Ammon's horn (tissue), 1 donor: ENCODE results near the gene SEC31A.

Experiments used
- DNase-seq: peaks from one replicate; pipeline ENCODE4 v3.0.0-alpha.2; 2016; ENCODE audit warnings: low spot score

SEC31A gene

DNA sequence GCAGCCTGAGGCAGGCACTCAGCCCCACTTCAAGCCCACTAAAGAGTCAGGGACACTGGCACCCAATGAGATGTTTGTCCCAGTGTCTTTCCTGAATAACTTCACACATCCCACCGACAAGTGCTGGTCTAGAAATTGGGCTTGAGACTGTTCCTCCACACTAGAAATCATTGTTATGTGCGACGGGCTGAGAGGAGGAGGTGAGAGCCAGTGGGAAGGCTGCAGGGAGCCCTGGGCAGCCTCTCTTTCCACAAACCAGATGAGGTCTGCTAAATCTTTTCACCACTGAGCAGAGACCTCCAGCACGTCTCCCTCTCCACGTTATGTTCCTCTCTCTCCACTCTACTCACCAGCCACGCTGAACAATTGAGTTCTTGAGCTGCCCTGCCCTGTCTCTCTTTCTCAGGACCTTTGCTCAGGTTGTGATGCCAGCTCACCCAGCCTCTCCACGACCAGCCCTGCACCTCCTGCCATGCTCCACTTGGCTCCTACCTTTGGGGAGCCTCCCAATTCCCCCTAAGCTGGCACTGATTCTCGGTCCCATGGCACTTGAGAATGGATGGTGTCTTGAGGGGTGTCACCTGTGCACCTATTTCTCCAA lies 100.8 kb downstream of the SEC31A start:
- DNase-seq = no peak

GRCh38 chr4:82789025-82789776 lies 101.8 kb downstream of the SEC31A start:
- no peak for DNase-seq

DNA sequence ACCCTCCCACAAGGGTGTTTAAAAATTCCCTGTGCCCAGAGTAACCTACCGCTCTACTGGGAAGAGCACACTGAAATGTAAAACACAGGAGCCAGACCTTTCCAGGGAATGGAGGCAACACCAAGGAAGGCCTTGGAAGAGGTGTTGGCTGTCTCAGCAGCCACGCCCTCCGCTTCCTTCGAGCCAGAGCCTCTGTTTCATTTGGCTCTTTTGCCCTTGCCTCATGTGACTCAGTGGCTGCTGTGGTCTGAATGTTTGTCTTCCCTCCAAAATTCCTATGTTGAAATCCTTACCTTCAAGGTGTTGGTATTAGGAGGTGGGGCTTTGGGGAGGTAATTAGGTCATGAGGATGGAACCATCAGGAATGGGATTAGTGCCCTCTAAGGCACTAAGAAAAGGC lies 103.6 kb downstream of the SEC31A start:
- no peak for DNase-seq

DNA sequence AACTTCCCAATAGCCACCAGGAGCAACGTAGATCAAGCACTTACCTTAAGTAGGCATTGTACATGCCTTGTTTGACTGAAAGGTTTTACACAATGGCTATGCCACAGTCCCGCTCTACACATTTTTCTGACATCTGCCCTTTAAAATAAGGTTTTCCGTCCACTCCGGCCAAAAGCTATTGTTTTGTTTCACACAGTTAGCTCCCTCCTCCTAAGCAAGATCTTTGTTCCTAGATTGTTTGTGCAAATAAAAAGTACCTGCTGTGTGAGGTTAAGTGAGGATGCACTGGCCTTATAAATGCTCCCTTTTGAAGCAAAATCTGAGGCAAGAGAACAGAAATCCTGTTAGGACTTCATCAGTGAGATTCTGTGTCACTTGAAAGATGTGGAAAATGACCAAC lies 104.1 kb downstream of the SEC31A start:
- no peak for DNase-seq

DNA sequence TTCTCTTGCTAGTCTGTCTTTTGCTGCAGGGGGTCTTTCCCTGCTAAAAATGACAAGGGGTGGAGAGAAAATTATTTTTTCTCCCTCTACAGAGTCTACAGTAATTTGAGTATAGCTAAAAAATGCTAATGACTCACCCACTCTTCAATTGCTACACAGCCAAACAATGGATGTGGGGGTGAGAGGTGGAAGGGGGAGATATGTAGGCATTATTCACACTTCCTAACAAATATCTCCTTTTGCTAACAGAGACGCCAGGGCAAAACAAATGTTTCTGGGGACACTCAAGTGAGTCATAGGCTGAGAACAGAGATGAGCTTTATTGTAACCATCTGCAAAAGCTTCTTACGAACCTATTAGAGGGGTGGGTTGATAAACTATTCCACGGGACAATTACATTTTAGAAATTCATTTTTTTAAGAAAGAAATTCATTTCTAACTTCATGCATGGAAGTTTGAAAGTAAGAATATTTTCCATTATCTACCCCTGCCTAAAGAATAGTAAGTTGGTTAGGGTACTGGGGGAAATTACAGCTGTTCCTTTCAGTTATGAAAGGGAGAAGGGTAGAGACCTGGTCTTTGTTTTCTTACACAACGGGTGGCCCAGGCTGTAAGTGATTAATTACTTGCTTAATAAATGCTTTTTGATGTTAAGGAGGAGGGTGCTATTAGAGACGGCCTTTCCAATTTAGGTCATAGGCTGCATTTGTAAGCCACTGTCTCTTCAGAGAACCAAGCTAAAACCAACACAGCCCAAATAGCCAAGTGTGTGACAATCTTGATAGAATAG lies 105.1 kb downstream of the SEC31A start:
- peak; percentile 66 for DNase-seq

- DNase-seq = no peak
These were observed 106.0 kb downstream of the SEC31A start for GRCh38 chr4:82784681-82785610.

DNA sequence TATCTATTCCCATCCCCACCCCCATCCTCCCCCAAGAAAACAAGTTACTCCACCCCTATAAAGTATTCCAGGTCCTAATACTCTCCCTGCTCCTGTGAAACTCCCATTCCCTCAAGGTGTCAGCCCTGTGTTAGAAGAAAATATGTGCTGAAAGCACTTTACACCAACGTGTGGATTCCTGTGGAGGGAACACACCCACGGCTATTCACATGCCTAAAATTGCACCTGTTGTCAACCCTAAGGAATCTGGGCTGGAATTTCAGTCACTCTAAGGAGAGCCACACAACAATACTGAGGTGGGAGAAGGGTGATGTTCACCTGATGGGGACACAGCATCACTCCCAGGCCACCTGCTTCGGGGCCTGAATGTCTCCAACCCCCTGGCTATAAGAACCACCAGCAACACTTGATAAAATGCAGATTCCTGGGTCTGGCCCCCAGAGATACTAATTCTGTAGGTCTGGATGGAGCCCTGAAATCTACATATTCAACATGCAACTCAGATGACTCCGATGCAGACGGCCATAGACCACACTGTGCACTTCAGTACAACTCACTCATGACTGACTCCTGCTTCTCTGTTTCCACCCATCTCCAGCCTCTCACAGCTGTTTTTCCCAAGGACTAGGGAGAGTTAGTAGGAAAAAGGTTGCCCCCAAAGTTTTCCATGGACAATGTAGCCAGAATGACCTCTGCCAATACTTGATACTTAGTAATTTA lies 108.2 kb downstream of the SEC31A start:
- DNase-seq = peak; percentile 6

GRCh38 chr4:82780752-82781231 lies 110.2 kb downstream of the SEC31A start:
- DNase-seq = peak; percentile 71

GRCh38 chr4:82780170-82780751 lies 110.7 kb downstream of the SEC31A start:
- no peak for DNase-seq

- DNase-seq = no peak
These were observed 111.9 kb downstream of the SEC31A start for GRCh38 chr4:82779032-82779431.

DNA sequence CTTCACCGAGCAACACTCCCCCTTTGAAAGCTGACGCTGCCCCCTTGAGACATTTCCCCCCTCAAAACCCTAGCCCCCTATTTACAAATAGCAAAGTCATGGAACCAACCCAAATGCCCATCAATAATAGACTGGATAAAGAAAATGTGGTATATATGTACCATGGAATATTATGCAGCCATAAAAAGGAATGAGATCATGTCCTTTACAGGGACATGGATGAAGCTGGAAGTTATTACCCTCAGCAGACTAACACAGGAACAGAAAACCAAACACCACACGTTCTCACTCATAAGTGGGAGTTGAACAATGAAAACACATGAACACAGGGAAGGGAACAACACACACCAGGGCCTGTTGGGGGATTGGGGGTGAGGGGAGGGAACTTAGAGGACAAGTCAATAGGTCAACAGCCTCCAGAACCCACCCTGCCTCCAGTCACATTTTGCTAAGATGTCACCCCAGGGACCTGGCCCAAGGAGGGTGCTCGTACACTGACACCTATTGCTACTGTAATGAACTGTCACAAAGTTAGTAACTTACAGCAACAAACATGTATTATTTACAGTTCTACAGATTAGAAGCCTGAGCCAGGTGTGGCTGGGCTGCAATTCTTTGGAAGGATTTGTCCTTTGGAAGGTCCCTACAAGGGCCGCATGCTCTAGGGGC lies 113.0 kb downstream of the SEC31A start:
- DNase-seq = no peak

GRCh38 chr4:82776925-82777542 lies 113.9 kb downstream of the SEC31A start:
- DNase-seq = no peak

DNA sequence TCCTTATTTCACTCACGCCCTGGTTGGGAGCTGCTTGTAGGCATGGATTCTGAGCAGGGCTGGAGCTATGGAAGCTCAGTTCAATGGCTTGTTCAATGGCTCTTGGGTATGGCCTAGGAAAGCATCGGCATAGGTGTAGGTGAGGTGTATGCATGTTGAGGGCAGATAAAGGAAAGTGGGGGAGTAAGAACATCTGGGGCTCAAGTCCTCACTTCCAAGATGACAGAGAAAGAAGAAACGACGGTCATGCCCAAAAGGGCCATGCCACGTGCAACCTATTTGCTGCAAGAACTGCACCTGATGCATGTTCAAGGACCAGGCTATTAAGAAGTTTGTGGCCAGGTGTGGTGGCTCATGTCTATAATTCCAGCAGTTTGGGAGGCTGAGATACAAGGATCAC lies 115.7 kb downstream of the SEC31A start:
- DNase-seq = no peak

GRCh38 chr4:82774711-82775171 lies 116.2 kb downstream of the SEC31A start:
- DNase-seq = peak; percentile 85

DNA sequence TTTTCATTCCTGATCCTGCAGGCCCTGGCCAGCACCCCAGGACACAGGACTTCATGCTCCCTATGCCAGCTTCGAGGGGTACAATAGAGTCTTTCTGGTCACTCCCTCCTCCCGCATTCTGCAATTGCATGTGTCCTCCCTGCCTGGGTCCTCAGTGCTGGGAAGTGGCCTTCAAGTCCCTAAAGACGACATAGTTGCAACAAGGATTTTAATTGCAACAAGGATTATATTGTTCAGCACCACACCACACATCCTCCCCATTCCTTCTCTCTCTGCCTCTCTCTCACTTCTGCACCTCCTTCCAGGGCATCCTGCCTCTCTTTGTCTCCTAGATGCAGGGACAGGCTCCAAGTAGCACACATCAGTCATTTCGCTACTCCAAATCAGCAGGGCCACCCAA lies 117.9 kb downstream of the SEC31A start:
- peak; percentile 82 for DNase-seq

- peak; percentile 96 for DNase-seq
These were observed 120.3 kb downstream of the SEC31A start for GRCh38 chr4:82770607-82771006.
